GM18502 (cell line): ENCODE results near the gene IQCH.
"Not testable (repeated sequence)": the region's sequence is repeated elsewhere in the genome, so short reads cannot be mapped to it uniquely, and the experiment has no call there.

Experiments
- ATAC-seq: cut with Tn5 transposase; IDR thresholded peaks from one replicate; pipeline ENCODE4 v1.9.1; 2021; ENCODE audit warnings: mild to moderate bottlenecking; ENCODE audit not compliant: unreplicated experiment, poor library complexity

IQCH gene

GRCh38 chr15:67244971-67245478 lies 9.6 kb upstream of the IQCH start:
- ATAC-seq = no peak

- not testable (repeated sequence) for ATAC-seq
Measured at GRCh38 chr15:67246606-67247005, 8.0 kb upstream of the IQCH start.

DNA sequence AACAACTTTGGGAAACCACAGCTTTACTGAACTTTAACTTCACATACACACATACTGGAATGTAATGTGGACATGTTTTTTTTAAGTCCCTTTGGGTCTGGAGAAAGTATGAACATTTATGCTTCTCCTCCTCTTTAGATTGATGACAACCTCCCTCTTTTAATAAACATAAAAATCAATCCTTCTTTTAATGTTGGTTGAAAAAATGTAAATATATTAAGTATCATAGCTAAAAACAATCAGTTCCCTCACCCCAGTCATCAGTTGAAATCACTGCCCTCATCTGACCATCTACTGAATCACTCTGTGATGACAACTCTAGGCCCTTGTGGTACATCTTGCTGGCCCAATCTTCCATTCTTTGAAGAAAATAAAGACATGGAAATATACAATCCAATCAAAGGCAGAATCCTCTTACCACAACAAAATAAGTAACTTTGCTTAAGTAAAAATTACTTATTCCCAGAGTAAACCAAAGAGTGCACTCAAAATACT lies 6.5 kb upstream of the IQCH start:
- no peak for ATAC-seq

- no peak for ATAC-seq
Measured at GRCh38 chr15:67249830-67250229, 4.8 kb upstream of the IQCH start.

GRCh38 chr15:67251318-67251717 lies 3.3 kb upstream of the IQCH start:
- no peak for ATAC-seq

- no peak for ATAC-seq
Measured at GRCh38 chr15:67253101-67253500, 1.5 kb upstream of the IQCH start.

GRCh38 chr15:67253549-67254237 lies 893 bp upstream of the IQCH start:
- ATAC-seq = no peak

- no peak for ATAC-seq
Measured at GRCh38 chr15:67256051-67256450, 1.5 kb downstream of the IQCH start.

DNA sequence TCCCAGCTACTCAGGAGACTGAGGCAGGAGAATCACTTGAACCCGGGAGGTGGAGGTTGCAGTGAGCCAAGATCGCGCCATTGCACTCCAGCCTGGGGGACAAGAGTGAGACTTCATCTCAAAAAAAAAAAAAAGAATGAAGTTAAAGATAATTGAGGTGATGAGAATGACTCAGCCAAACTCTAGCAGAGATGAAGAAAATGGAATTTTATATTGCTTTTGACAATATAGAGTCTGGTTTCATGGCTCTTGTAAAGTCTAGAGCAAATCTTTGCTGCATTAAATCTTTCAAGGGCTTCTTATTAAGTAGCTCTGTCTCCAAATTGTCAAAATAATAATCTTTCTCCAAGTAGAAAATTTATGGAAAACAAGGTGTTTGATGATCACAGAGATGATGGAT lies 3.8 kb downstream of the IQCH start:
- not testable (repeated sequence) for ATAC-seq

GRCh38 chr15:67259379-67259778 lies 4.8 kb downstream of the IQCH start:
- no peak for ATAC-seq

DNA sequence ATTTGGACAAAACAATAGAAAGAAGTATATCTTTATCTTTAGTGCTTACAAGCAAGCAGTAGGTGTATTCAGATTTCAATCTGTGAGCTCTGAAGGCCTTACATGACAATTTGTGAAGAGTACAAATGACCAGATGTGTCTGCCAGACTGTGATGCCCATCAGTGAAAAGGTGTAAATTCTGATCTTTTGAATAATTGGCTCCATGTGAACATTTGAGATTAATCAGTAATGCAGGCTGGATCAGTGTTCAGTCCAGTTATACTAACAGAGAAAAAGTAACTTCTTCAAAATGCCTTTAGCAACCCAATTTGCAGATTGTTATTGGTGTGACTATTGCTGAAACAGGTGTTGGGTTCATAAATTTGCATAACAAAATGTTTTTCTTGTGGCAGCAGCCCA lies 5.2 kb downstream of the IQCH start:
- no peak for ATAC-seq

DNA sequence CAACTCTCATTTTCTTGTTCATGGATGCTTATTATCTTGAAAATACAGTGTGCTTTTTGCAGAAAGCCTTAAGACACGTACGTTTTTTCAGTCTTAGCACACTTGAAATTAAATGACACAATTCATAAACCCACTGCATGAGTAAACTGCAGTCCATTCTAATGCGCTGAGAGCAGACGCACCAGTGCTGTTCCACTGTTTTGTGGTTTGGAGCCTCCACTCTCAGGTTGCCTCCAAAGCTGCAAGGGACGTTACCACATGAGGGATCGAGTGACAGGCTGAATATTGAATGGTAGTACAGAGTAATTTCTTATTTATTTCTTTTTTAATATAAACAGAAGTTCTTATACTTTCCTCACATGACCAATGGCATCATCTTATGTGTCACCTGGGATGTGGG lies 12.3 kb downstream of the IQCH start:
- no peak for ATAC-seq

DNA sequence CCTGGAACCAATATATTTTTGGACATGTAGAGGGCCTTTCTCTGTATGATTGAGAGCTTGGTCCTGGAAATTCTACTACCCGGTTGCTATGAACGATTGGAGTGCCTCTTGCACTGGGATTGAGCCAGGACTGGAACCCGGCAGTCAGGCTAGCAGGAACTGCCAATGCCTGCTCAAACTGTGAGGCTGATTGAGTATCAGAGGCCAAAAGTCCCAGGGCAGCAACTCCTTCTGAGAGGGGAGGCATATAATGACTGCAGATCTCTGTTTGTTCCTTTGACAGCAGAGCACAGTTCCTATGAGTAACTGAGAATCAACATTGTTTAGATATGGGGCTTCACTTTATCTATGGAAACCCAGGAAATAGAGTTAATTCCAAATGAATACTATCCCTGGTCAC lies 12.9 kb downstream of the IQCH start:
- no peak for ATAC-seq

- ATAC-seq = no peak
Measured at GRCh38 chr15:67267951-67268941, 13.7 kb downstream of the IQCH start.

GRCh38 chr15:67274236-67274635 lies 19.6 kb downstream of the IQCH start:
- no peak for ATAC-seq

GRCh38 chr15:67276666-67277065 lies 22.1 kb downstream of the IQCH start:
- ATAC-seq = no peak

GRCh38 chr15:67280217-67280616 lies 25.6 kb downstream of the IQCH start:
- ATAC-seq = no peak

DNA sequence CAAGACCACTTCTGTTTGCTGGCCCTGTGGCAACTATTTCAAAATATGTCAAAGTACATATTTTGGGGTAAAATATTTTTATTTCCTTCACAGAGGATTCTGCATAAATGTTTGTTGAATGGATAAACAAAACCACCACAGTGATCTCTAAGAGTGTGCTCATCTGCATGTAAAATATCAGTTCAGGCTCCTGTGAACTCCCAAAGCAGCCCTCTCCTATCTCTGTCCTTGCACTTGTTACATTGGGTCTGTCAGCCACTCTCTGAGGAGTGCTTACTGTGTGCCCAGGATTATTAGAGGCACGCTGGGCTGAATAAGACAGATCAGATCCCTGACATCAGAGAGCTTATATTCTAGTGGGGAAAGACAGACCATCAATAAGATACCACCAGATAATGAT lies 27.1 kb downstream of the IQCH start:
- no peak for ATAC-seq

GRCh38 chr15:67285625-67286024 lies 31.0 kb downstream of the IQCH start:
- not testable (repeated sequence) for ATAC-seq

GRCh38 chr15:67286400-67286799 lies 31.8 kb downstream of the IQCH start:
- not testable (repeated sequence) for ATAC-seq

DNA sequence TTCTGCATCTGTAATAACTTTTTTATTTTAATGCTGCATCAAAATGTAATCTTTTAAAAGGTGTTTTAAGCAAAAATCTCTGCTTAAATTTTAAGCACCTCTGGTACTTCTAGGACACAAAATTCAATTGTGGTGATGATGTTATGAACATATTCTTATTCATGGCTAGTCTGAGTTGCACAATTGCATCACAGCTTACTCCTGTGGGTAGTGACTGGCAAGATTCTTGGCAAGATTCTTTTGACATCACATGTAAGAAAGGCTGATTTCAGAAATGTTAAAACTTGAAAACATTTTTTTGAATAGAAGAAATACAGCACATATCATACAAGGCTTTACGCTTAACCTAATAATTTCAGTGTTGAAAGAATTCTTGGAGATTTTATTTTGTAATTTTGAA lies 35.7 kb downstream of the IQCH start:
- ATAC-seq = no peak
